ENCODE data around the gene GPX1.
"Not testable (repeated sequence)": the region's sequence is repeated elsewhere in the genome, so short reads cannot be mapped to it uniquely, and the experiment has no call there.

Gene GPX1

GRCh38 chr3:49358217-49358883, at the start of gene GPX1:
Gene GPX1 (minus strand): TSS chr3:49358353. CDS start chr3:49358278, 75 bp downstream.
- DNase-seq = peak; percentile 79

- no peak for DNase-seq
These were observed 48.7 kb upstream of the GPX1 start for GRCh38 chr3:49406571-49407565.

GRCh38 chr3:49405570-49405969, 47.4 kb upstream of the GPX1 start:
- DNase-seq = not testable (repeated sequence)

- no peak for DNase-seq
These were observed 45.7 kb upstream of the GPX1 start for GRCh38 chr3:49403891-49404290.

GRCh38 chr3:49401766-49402165, 43.6 kb upstream of the GPX1 start:
- DNase-seq = no peak

- no peak for DNase-seq
These were observed 41.3 kb upstream of the GPX1 start for GRCh38 chr3:49399461-49399860.

GRCh38 chr3:49397470-49397869, 39.3 kb upstream of the GPX1 start:
- no peak for DNase-seq

GRCh38 chr3:49391310-49391709, 33.2 kb upstream of the GPX1 start:
- DNase-seq = not testable (repeated sequence)

- DNase-seq = no peak
These were observed 31.1 kb upstream of the GPX1 start for GRCh38 chr3:49389297-49389696.

GRCh38 chr3:49388289-49388820, 30.2 kb upstream of the GPX1 start:
- DNase-seq = no peak

- no peak for DNase-seq
These were observed 29.6 kb upstream of the GPX1 start for GRCh38 chr3:49387721-49388120.

GRCh38 chr3:49386056-49386756, 28.1 kb upstream of the GPX1 start:
- DNase-seq = no peak

- DNase-seq = no peak
These were observed 27.5 kb upstream of the GPX1 start for GRCh38 chr3:49385617-49386016.

- no peak for DNase-seq
These were observed 25.2 kb upstream of the GPX1 start for GRCh38 chr3:49383387-49383786.

GRCh38 chr3:49378249-49378895, 20.2 kb upstream of the GPX1 start:
- no peak for DNase-seq

- no peak for DNase-seq
These were observed 19.3 kb upstream of the GPX1 start for GRCh38 chr3:49377483-49377882.

GRCh38 chr3:49371946-49372345, 13.8 kb upstream of the GPX1 start:
- DNase-seq = no peak

GRCh38 chr3:49370585-49371290, 12.6 kb upstream of the GPX1 start:
- no peak for DNase-seq

GRCh38 chr3:49362561-49362960, 4.4 kb upstream of the GPX1 start:
- no peak for DNase-seq

- no peak for DNase-seq
These were observed 1.5 kb upstream of the GPX1 start for GRCh38 chr3:49359623-49360022.

- DNase-seq = no peak
These were observed 702 bp upstream of the GPX1 start for GRCh38 chr3:49358884-49359225.

Data from GOT3 (cell line).